CD4-positive, alpha-beta T cell treated with Interleukin-10 for 1 hour (primary cell): ENCODE data around the gene MRPL44.
A peak's percentile ranks its signal among the peaks of the same experiment; 100 is the strongest.
"Not testable (repeated sequence)": the region's sequence is repeated elsewhere in the genome, so short reads cannot be mapped to it uniquely, and the experiment has no call there.

Experiments
- DNase-seq: peaks from one replicate; pipeline ENCODE4 v3.0.0-alpha.2; 2020

Gene MRPL44

DNA sequence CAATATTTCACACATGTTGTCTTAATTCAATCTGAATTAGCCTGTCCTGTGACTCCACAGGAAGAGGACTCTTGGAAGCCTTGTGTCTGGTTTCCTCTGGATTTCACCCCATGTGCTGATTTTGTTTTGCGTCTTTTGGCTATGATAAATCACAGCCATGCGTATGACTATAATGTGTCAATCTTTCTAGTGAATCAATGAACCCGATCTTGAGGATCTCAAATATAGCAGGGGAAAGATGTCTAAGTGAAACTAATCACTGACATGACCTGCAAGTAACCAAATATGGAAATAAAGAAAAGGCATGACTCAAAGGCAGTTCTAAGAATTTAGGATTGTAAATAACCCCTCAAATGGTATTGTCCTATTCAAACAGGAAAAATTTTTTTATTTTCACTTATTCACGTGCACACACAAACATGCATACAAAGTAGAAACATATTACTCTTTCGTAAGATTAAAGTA is 20.4 kb upstream of the MRPL44 start:
- DNase-seq, result no peak

DNA sequence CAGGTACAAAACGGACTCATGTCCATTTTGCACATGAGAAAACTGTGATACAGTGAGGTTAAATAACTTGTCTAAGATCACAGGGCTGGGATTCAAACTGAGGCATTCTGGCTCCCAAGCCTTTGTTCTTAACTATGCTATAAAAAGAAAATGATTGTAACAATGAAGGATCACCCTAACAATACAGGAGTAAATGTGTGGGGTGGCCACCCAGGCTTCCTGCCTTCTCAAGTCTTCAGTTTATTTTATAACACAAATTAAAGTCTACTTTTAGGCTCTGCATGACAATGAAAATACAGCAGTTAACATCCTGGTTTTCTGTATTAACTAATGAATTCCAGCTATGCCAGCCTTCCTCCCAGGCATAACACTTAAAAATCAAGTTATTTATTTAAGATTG is 19.7 kb upstream of the MRPL44 start:
- no peak for DNase-seq

DNA sequence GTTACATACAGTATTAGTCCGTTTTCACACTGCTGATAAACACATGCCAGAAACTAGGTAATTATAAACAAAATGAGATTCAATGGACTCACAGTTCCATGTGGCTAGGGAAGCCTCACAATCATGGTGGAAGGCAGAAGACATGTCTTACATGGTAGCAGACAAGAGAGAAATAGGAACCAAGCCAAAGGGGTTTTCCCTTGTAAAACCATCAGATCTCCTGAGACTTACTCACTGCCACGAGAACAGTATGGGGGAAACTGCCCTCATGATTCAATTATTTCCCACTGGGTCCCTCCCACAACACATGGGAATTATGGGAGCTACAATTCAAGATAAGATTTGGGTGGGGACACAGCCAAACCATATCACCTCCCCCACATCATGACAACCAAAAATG is 17.8 kb upstream of the MRPL44 start:
- DNase-seq, result not testable (repeated sequence)

DNA sequence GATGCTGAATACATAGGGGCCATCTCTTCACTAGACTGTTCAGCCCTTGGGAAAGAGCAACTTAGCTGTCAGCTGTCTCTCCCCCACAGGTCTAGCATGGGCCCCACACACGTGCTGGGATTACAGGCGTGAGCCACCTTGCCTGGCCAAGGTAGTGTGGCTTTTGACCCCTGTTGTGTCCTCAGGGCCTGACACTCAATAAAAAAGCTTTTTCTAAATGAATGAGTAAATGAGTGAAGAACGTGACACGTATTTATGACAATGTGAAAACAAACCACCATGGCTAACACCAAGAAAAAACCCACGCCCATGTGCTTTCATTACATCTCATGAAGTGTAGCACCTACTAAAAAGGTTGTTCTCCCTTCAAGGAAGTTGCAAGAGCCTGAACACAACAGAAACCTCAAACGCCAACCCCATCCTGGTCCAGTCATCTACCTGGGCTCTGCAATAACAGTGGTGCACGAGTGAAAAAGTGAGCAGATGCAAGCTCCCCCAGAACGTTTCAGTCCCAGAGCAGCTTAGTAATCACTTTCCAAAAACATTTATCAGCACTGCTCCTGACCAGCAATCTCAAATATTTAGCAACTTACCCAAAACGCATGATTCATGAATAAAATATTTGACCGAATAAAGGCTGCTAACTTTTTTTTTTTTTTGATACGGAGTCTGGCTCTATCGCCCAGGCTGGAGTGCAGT is 15.5 kb upstream of the MRPL44 start:
- peak; percentile 51 for DNase-seq

DNA sequence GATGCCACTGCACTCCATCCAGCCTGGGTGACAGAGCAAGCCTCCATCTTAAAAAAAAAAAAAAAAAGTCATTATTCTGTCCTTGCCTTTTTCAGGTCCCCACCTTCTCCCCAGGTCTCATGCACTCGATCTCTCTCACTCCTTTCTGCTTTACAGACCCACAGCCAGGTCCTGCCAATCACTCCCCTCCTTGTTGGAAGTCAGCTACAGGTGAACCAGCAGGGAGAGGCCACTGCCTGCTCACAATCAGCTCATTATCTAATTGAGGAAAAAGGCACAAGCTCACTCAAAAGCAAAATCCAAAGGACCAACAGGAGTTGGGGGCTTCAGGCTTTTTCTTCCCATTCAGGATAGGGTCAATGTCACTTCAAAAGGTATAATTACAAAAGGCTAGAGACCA is 14.1 kb upstream of the MRPL44 start:
- no peak for DNase-seq

DNA sequence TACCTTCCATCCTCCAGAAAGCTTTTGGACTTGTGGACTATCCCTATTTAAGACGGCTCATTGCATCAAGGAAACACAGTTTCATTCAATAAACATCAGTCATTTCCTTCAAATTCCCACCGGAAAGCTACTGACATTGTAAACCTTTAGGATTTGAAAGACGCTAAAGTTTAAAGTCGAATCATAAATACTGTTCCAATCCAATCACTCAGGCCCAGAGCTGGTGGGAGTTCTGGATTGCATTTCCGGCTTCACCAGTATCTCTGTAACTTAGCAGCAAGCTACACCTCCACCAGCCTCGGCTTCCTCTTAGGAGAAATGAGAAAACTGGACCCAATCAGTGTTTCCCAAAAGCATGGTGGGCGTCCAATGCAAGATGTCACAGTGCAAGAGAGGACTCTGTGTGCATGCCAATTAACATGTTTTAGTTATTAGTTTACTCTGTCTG is 13.7 kb upstream of the MRPL44 start:
- no peak for DNase-seq

DNA sequence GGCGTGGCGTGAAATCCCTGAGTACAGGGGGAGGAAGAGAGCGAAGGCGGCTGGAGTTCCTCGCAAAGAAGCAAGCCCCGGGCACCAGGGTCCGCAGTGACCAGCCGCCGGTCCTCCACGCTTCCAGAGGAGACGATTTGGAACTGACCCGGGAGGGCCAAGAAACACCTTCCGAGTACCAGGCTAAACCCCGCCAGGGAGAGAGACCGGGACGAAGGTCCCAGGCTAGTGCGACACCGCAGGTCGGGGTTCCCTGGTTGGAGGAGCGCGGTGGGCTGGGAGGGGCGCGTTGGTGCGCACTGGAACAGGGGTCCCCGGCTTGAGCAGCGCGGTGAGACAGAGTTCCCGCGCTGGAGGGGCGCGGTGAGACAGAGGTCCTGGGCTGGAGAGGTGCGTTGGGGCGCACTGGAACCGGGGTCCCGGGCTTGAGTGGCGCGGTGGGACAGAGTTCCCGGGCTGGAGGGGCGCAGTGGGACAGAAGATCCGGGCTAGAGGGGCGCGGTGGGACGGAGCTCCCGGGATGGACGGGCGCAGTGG is 13.0 kb upstream of the MRPL44 start:
- DNase-seq, result peak; percentile 27

DNA sequence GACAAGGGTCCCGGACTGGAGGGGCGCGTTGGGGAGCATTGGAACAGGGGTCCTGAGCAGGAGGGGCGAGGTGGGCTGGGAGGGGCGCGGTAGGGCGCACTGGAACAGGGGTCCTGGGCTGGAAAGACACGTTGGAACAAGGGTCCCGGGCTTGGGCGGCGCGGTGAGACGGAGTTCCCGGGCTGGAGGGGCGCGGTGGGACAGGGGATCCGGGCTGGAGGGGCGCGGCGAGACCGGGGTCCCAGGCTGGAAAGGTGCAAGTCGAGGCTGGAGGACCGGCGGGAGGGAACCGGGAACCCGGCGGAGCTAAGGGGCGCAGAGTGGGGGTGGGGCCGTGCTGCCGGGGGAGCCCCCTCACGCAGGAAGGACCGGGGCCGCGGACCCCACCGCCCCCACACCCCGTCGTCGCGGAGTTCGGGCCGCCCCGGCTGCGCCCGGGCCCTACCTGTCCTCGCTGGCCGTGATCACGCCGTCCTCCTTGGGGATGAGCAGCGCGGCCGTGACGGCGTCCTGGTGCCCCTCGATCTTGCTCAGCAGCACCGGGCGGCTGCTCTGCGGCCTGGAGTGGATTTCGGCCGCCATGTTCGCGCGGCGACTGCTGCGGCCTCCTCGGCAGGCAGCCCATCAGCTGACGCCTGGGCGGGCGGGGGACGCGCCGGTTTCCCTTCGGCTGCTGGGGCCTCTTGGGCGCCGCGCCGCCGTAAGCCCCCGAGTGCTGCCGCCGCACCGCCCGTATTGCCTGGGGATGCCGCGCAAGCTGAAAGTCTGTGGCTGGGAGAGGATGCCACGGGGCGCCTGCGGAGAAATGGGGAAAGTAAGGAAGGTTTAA is 12.3 kb upstream of the MRPL44 start, which contains the start of gene WDFY1:
Gene WDFY1, minus strand, starts transcription at position 633 of the 829 bp plus-strand sequence. Its CDS starts 51 bp downstream, at position 582.
- DNase-seq, result peak; percentile 79

DNA sequence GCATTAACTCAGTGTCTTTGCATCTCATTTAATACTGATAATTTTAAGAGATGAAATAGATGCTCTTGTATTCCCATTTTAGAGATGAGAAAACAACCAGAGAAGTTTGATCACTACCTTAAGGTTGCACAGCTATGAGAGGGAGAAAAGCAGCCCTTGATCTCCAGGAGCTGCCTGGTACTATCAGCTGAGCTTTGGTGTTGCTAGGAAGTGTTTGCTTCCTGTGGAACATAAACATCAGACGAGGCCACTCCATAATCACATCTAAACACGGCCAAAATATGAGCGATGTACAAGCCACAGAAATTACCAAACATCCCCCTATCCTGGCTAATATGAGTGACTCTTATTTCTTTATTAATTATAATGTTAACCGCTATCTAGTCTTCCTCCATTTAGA is 11.5 kb upstream of the MRPL44 start:
- DNase-seq, result no peak

DNA sequence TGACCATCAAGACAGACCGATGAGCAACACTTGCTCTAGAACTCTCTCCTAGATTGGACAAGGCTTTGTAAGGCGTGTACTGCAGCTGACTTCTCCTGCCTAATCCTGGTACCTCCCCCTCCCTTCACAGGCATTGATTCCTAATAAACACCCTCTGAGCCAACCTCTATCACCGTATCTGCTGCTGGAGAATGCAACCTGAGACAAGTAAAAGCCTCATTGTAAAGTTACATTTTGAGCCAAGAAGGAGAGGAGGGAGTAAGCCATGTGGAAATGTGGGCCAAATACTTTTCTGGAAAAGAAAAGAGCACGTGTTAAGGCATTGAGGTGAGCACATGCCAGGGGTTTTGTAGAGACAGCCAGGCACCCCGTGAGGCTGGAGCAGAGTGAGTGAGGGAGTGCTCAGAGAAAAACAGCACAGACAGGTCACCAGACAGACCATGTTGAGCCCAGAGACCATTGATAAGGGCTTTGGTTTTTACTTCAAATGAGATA is 9.5 kb upstream of the MRPL44 start:
- no peak for DNase-seq

DNA sequence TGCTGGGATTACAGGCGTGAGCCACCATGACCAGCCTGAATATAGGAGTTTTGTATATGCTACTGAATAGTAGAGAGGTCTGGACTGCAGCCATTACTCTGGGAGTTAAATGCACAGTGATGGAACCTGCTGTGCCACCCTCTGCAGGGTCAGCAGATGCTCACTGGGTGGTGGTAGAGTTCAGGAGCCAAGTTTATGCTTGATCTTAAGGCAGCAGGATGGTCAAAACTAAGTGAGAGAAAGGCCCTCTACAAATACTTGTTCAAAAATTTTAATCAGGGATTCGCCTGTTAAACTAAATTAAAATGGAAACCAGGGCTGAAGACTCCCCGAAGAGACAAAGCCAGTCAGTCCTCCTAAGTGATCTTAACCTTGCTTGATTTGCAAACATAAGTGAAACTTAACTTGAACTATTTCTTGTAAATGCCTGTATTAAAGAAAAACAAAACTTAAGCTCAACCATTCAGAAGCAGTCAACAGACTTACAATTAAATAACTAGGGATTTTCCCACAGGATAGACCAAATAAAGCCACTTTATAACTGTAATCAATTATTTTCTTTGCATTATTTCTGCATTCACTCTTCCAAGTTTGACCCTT is 7.9 kb upstream of the MRPL44 start:
- DNase-seq, result no peak

DNA sequence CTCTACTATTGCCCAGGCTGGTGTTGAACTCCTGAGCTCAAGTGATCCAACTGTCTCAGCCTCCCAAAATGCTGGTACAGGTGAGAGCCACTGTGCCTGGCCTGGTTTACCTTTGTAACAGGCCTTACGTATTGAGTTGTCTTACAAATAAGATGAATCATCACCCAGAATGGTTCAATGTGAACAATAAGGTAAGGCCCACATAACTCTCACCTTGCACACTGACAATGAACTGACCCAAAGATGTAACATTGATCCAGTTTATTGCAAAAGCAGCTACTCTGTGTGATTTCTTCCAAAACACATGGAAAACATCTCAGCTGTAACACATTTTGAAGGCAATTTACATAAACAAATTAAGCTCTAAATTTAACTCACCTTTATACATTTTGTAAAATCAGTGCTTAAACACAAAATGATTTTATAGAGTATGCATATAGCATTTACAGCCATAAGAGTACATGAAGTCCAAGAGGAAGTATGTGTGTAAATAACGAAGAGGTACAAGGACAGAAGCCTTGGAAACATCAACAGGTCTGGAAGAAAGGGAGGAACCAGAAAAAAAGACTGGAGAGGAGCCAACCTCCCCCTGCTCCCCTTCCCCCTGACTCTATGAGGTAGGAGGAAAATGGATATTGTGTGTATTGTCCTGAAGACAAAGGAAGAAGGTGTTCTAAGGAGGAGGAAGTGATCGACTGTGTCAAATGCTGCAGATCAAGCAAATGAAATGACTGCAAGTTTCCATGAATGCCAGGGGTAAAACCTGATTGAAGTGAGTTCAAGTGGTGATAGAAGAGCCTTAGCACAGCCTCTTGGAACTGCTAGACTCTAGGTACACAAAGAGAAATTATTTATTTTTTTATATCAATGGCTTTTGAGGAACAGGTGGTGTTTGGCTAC is 6.6 kb upstream of the MRPL44 start:
- no peak for DNase-seq

DNA sequence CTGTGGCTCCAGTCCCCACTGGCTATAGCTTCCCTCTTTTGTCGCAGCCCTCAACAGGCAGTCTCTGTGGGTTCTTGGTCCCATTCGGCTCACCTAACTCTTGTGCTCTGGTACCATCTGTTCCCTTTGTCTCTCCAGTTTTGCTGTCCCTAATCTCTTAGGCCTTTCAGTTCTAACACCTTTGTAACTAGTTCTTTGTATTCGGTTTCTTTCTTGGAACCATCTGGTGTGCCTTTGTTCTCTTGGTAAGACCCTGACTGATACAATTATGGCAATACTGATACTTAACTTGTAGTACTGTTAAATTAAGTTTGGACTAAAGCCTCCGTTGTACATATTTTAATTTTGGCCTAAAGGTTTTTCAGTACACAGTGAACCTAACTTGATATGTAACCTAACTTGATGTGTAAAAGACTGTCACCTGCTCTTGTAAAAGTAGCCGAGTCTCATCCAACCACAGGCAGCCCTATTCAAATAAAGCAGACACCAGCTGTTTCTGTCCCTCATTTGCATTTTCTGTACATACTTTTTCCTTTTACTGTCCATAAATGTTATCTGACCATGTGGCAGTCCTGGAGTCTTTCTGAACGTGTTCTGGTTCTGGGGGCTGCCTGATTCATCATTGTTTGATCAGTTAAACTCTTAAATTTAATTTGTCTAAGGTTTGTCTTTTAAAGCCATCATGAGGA is 4.8 kb upstream of the MRPL44 start:
- DNase-seq, result no peak

DNA sequence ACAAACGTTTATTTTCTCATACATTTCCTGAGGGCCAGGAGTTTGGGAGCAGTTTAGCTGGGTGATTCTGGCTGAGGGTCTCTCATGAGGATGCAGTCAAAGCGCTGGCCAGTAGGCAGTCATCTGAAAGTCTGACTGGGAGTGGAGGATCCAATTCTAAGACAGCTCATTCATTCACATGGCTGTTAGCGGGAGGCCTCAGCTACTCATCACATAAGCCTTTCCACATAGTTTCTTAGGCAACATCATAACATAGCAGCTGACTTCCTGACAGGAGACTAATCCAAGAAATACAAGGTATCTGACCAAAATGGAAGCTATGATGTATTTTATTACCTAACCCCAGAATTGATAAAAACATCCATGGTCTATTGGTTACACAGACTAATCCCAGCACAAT is 2.9 kb upstream of the MRPL44 start:
- DNase-seq, result no peak

DNA sequence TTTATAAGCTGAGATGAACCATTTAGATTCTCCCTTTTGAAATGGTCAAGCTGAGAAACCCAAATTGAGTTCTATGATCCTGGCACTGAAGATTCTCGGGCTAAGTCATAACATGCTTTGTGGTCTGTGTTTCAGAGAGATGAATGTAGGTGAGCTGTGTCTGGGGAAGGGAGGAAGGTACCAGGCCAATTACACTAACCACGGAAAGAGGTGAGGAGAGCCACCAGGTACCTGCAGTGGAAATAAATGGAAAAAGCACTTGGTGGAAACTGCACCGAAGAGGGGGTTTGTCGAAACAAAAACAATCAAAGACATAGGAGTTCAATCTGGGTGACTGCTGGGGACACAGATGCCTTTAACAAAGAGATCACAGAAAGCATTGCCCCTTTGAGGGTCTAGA is 963 bp upstream of the MRPL44 start:
- DNase-seq, result no peak

DNA sequence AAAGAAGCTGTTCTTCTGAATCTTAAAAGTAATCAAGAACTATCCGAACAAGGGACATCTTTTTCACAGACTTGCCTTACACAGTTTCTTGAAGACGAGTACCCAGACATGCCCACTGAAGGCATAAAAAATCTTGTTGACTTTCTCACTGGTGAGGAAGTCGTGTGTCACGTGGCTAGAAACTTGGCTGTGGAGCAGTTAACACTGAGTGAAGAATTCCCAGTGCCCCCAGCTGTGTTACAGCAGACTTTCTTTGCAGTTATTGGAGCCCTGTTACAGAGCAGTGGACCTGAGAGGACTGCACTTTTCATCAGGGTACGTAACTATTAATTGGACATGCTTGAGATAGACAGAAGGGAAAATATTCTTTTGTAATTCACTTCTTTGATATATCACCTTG is 2.4 kb downstream of the MRPL44 start:
- no peak for DNase-seq

DNA sequence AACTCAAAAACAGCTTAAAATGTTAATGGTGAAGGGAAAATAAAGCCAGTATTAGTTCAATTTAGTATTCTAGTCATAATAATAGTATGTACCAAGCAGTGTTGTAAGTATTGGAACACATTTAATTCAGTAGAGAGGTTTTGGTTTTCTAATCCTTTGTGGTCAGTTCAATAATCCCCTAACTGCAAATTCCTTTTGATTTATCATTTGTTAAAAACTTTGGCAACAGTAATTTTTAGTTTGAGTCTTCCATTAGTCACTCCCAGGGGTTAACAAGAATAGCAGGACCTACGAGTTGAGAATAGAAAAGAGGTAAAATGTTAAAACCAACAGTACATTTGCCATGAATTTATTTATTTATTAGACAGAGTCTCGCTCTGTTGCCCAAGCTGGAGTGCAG is 10.7 kb downstream of the MRPL44 start:
- DNase-seq, result no peak

DNA sequence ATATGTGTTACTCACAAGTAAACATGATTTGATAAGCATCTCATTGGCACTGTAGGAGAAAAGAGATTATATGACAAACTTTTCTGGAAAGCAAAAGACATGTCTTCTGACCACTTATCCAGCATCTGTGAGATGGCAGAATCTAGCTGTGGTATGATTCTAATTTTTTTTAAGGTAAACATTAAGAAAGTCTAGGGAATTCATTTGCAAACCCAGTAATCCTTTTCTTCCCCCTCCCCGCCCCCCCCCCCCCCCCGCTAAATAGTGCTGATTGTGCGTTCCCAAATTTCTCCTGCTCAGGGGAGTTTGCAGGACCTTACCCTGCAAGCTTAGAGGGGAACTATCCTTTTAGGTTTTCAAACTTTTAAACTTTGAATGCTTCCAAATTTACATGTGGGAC is 12.1 kb downstream of the MRPL44 start:
- no peak for DNase-seq

DNA sequence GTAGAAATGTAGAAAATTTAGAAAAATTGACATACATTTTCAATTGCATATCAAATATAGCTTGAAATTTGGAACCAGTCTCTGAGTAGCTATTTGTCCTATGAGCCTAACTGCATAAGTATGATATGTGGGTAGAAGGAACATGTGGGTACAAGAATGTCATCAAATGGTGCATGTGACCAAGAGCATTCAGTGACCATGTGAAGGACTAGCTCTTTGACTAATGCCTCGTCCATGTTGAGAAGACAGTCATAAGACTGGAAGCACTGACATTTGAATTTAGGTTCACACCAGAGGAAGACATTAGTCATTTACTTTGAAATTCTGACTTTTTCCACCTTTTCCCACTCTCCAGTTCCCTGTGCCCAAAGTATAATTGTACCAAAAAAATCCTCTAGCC is 12.6 kb downstream of the MRPL44 start:
- no peak for DNase-seq

DNA sequence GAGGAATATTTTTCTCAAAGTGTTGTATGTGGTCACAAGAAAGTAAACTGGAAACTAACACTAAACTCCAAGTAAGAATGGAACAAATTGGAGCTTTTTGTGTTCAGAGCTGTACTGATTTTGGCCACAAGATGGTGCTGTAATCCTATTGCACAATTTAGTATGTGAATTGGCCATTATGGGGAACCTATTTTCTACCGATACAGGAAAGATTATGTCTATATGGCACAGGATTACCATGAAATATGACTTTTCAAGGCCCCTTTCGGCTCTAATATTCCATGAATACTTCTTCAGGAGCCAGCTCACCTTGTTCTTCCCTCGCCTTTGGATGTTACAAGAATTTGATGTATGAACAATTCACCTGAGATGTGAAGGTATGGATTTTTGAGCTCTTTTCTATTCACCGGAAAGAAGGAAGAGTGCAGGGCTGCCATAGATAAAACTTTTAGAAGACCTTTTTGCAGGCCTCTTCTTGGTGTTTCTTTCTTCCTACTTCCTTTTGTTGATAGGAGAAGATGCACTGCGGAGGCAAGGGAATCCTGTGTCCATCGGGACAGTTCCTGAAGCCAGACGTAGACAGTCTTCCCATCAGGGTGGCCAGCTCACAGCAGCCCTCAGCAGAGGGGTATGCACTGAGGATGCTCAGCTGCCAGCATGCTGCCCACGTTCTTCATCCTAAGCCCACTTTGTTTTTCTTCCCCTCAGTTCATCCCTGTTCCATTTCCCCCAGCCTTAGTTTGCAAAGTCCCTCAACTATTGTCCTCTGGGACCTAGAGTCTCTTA is 13.3 kb downstream of the MRPL44 start:
- DNase-seq, result peak; percentile 70

DNA sequence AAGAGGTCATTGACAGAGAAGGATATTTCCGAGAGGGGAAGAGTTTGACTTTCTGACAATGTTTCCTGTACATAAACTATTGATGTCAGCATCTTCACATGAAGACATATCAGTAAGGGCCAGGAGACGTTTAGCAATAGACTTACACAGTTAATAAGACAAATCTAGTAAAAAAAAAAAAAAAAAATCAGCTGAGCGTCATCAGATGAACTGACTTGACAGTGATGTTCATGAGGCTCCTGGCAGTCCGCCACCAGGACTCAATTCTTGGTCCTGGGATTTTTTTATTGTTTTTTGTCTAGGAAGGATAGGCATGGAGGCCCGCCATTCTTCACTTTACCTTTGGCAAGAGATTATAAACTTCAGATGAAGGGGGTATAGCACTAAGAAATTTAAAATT is 14.5 kb downstream of the MRPL44 start:
- DNase-seq, result no peak
